HepG2 (cell line): ENCODE data around the gene KLHL30. TPM values are rescaled to one million over a fixed set of nuclear protein-coding genes. Genes with fewer than 3 reads are reported as not detected.

Source experiments
- ATF7-NPFF ChIP-seq: sonication (generic); formaldehyde crosslinking; IDR thresholded peaks from 2 replicates; pipeline ENCODE4 v1.8.1; 2023; ENCODE audit warnings: mild to moderate bottlenecking, low read depth, missing genetic modification reagents, moderate library complexity
- ELF1 ChIP-seq: sonication (generic); formaldehyde crosslinking; IDR thresholded peaks from 2 replicates; pipeline ENCODE4 v1.4.0; 2020; ENCODE audit warnings: missing genetic modification reagents
- GABPB1 ChIP-seq: IDR thresholded peaks from 2 replicates; pipeline ENCODE4 v1.6.1; 2016; ENCODE audit warnings: mild to moderate bottlenecking, missing genetic modification reagents, moderate library complexity, missing compliant biosample characterization
- ISL2 ChIP-seq: sonication (generic); formaldehyde crosslinking; IDR thresholded peaks from 2 replicates; pipeline ENCODE4 v1.5.0; 2020; ENCODE audit warnings: missing genetic modification reagents
- MAX ChIP-seq: IDR thresholded peaks from 2 replicates; pipeline ENCODE4 v1.6.1; 2012; ENCODE audit warnings: inconsistent platforms
- MEIS1 ChIP-seq: sonication (generic); formaldehyde crosslinking; IDR thresholded peaks from 2 replicates; pipeline ENCODE4 v1.9.0; 2021; ENCODE audit warnings: mild to moderate bottlenecking, missing genetic modification reagents, moderate library complexity, borderline replicate concordance
- MXD3 ChIP-seq: IDR thresholded peaks from 2 replicates; pipeline ENCODE4 v1.6.1; 2016; ENCODE audit warnings: mild to moderate bottlenecking, missing biosample characterization, missing genetic modification reagents
- NR2C2 ChIP-seq: sonication (generic); formaldehyde crosslinking; IDR thresholded peaks from 2 replicates; pipeline ENCODE4 v1.4.0; 2020; ENCODE audit warnings: missing genetic modification reagents, mild to moderate bottlenecking, moderate library complexity, borderline replicate concordance
- SMYD3 ChIP-seq: sonication (generic); formaldehyde crosslinking; IDR thresholded peaks from 2 replicates; pipeline ENCODE4 v1.8.1; 2023; ENCODE audit warnings: mild to moderate bottlenecking, missing genetic modification reagents
- THAP11 ChIP-seq: IDR thresholded peaks from 2 replicates; pipeline ENCODE4 v1.6.1; 2016; ENCODE audit warnings: missing biosample characterization, missing genetic modification reagents
- XBP1 ChIP-seq: sonication (generic); formaldehyde crosslinking; IDR thresholded peaks from 2 replicates; pipeline ENCODE4 v1.5.0; 2020; ENCODE audit warnings: missing genetic modification reagents
- YEATS4 ChIP-seq: sonication (generic); formaldehyde crosslinking; IDR thresholded peaks from 2 replicates; pipeline ENCODE4 v1.4.0; 2020; ENCODE audit warnings: missing genetic modification reagents, borderline replicate concordance
- YY1 ChIP-seq: IDR thresholded peaks from 2 replicates; pipeline ENCODE4 v1.6.1; 2011; ENCODE audit warnings: low read length, low read depth, moderate library complexity, mild to moderate bottlenecking; ENCODE audit not compliant: insufficient read depth, insufficient replicate concordance
- ZFY ChIP-seq: sonication (generic); formaldehyde crosslinking; IDR thresholded peaks from 2 replicates; pipeline ENCODE4 v1.4.0; 2020; ENCODE audit warnings: missing genetic modification reagents
- ZNF224 ChIP-seq: sonication (generic); formaldehyde crosslinking; IDR thresholded peaks from 2 replicates; pipeline ENCODE4 v1.5.0; 2020; ENCODE audit warnings: mild to moderate bottlenecking, missing genetic modification reagents
- ZNF512 ChIP-seq: sonication (generic); formaldehyde crosslinking; IDR thresholded peaks from 2 replicates; pipeline ENCODE4 v1.4.0; 2020; ENCODE audit warnings: mild to moderate bottlenecking, missing genetic modification reagents
- ZNF639 ChIP-seq: conservative IDR thresholded peaks from 2 replicates; pipeline ENCODE4 v1.6.1; 2018; ENCODE audit warnings: missing genetic modification reagents
- ZNF674 ChIP-seq: sonication (generic); formaldehyde crosslinking; IDR thresholded peaks from 2 replicates; pipeline ENCODE4 v1.5.0; 2020; ENCODE audit warnings: low read depth, mild to moderate bottlenecking, missing genetic modification reagents
- ZNF687 ChIP-seq: sonication (generic); formaldehyde crosslinking; IDR thresholded peaks from 2 replicates; pipeline ENCODE4 v1.5.1; 2020; ENCODE audit warnings: mild to moderate bottlenecking, missing genetic modification reagents, moderate library complexity
- ZNF713 ChIP-seq: sonication (generic); formaldehyde crosslinking; IDR thresholded peaks from 2 replicates; pipeline ENCODE4 v1.4.0; 2020; ENCODE audit warnings: mild to moderate bottlenecking, missing genetic modification reagents
- polyA plus RNA-seq, 8 experiments: library from polyadenylated mRNA; depleted of rRNA in 3 of 8; stranded (reverse) in 7 of 8; unstranded in 1 of 8; fragments of >200 nt; fragmentation: Illumina TruSeq in 4 of 8; extraction: Trizol in 4 of 8; gene quantifications; 2 replicates each; pipeline versions ENCODE4 v1.2.1 to v1.2.3, GENCODE V29; 2011 to 2016; ENCODE audit warnings: low read depth in 4 of 8, missing spikeins in 1 of 8, mixed read lengths in 1 of 8; ENCODE audit not compliant: insufficient read depth in 1 of 8
- total RNA-seq, 5 experiments: library from RNA; depleted of rRNA; stranded (reverse); fragments of >200 nt; fragmentation: Illumina TruSeq; extraction: Trizol; gene quantifications; 2 replicates each; pipeline ENCODE4 v1.2.3, GENCODE V29; 2016; ENCODE audit warnings: low read depth in 1 of 5

The KLHL30 gene
- total and polyA plus RNA-seq, 2 of the 13 experiments (the other 11 are each of a cell fraction or from before 2014, with no cell fraction given) = 0.05 TPM; not detected in 1

- TF ChIP-seq ZNF687 (peak; percentile 52), YY1 (peak; percentile 15), NR2C2 (CRISPR knock-in tag) (no peak), SMYD3 (CRISPR knock-in tag) (no peak), ZFY (0 out of 2 replicates have a peak, but pooled peaks have one; percentile 21), GABPB1 (CRISPR knock-in tag) (peak; percentile 47; the same call in 1 of the 2 replicates), MEIS1 (CRISPR knock-in tag) (no peak), ZNF224 (CRISPR knock-in tag) (no peak), ATF7-NPFF (CRISPR knock-in tag) (0 out of 2 replicates have a peak, but pooled peaks have one; percentile 55), YEATS4 (CRISPR knock-in tag) (peak; percentile 36; the same call in 1 of the 2 replicates), XBP1 (CRISPR knock-in tag) (no peak), ISL2 (0 out of 2 replicates have a peak, but pooled peaks have one; percentile 25), ZNF713 (CRISPR knock-in tag) (no peak), THAP11 (CRISPR knock-in tag) (no peak), ZNF674 (CRISPR knock-in tag) (0 out of 2 replicates have a peak, but pooled peaks have one; percentile 58), MAX (no peak), MXD3 (CRISPR knock-in tag) (no peak), ELF1 (peak; percentile 67), ZNF512 (no peak), ZNF639 (CRISPR knock-in tag) (no peak)
These were observed 22.0 kb downstream of the KLHL30 start (continued) for GRCh38 chr2:238160206-238161129.
